Measurements from ENCODE around the gene TMEM39B.
"Not testable (repeated sequence)": the region's sequence is repeated elsewhere in the genome, so short reads cannot be mapped to it uniquely, and the experiment has no call there.

Gene TMEM39B

GRCh38 chr1:32142446-32143301 lies 69.9 kb downstream of the TMEM39B start:
- Histone ChIP-seq H3K27ac (ENCODE audit: insufficient read depth in 1 of 2, low read depth in 1 of 2, low read length in 2 of 2, poor library complexity in 1 of 2, severe bottlenecking in 2 of 2) (peak overlapping the region in 1 of 2 experiments; percentile 43), H3K9me3 (ENCODE audit: control extremely low read depth in 1 of 5, control insufficient read depth in 4 of 5, insufficient read depth in 2 of 5, low read depth in 1 of 5, low read length in 4 of 5) (peaks cover 0 to 8% (median 0%) of the 10 kb centered on the region in 5 experiments), H3K36me3 (ENCODE audit: control insufficient read depth in 4 of 4, insufficient read depth in 4 of 4, low read length in 3 of 4) (peaks cover 0 to 8% (median 3%) of the 10 kb centered on the region in 4 experiments), H3K27me3 (replicated peaks in 2 of 5; ENCODE audit: control insufficient read depth in 4 of 5, insufficient read depth in 5 of 5, low read length in 4 of 5) (no peaks in the 10 kb centered on the region), H3K4me3 (ENCODE audit: control insufficient read depth in 1 of 7, extremely low read depth in 1 of 7, insufficient read depth in 4 of 7, low read depth in 2 of 7, low read length in 6 of 7) (no peak overlapping the region), H3K4me1 (ENCODE audit: control extremely low read depth in 1 of 4, control insufficient read depth in 4 of 4, insufficient read depth in 4 of 4, low read length in 3 of 4) (peaks cover 4 to 14% (median 7%) of the 10 kb centered on the region in 4 experiments)
- ChIA-PET CTCF (interaction anchor here (0.9 to 1.6 kb wide), 4 partner anchors 11 to 34 kb away, joined by 3 to 5 read pairs (median 4); partner anchors contain the start of gene KPNA6), POLR2A (no interaction called here)
- peak; percentile 13 to 56 (median 31) for DNase-seq
- 95% methylated on average over 2 of the region's 6 CpGs for WGBS (ENCODE audit: insufficient coverage)

- 100% methylated on average over 1 of the region's 4 CpGs for WGBS (ENCODE audit: insufficient coverage)
- POLR2A ChIA-PET: not testable (repeated sequence)
These were observed 70.6 kb downstream of the TMEM39B start for GRCh38 chr1:32143302-32143695.

GRCh38 chr1:32144033-32144432 lies 71.3 kb downstream of the TMEM39B start:
- Histone ChIP-seq H3K27ac (ENCODE audit: insufficient read depth in 1 of 2, low read depth in 1 of 2, low read length in 2 of 2, poor library complexity in 1 of 2, severe bottlenecking in 2 of 2) (no peak overlapping the region), H3K9me3 (ENCODE audit: control extremely low read depth in 1 of 5, control insufficient read depth in 4 of 5, insufficient read depth in 2 of 5, low read depth in 1 of 5, low read length in 4 of 5) (peaks cover 0 to 17% (median 4%) of the 10 kb centered on the region in 5 experiments), H3K4me3 (ENCODE audit: control insufficient read depth in 1 of 7, extremely low read depth in 1 of 7, insufficient read depth in 4 of 7, low read depth in 2 of 7, low read length in 6 of 7) (no peak overlapping the region), H3K27me3 (replicated peaks in 2 of 5; ENCODE audit: control insufficient read depth in 4 of 5, insufficient read depth in 5 of 5, low read length in 4 of 5) (no peaks in the 10 kb centered on the region), H3K4me1 (ENCODE audit: control extremely low read depth in 1 of 4, control insufficient read depth in 4 of 4, insufficient read depth in 4 of 4, low read length in 3 of 4) (peaks cover 2 to 7% (median 5%) of the 10 kb centered on the region in 4 experiments), H3K36me3 (ENCODE audit: control insufficient read depth in 4 of 4, insufficient read depth in 4 of 4, low read length in 3 of 4) (peaks cover 0 to 13% (median 6%) of the 10 kb centered on the region in 4 experiments)
- POLR2A ChIA-PET: no interaction called here
- DNase-seq: no peak
- WGBS (ENCODE audit: insufficient coverage): no CpG with 5 or more reads among the region's 3 CpGs
- CTCF ChIA-PET: no interaction called here

More at GRCh38 chr1:32143302-32143695, 70.6 kb downstream of the TMEM39B start:
- peaks cover 0 to 14% (median 0%) of the 10 kb centered on the region in 5 experiments for H3K9me3 ChIP-seq (ENCODE audit: control extremely low read depth in 1 of 5, control insufficient read depth in 4 of 5, insufficient read depth in 2 of 5, low read depth in 1 of 5, low read length in 4 of 5)
- DNase-seq; H3K27ac ChIP-seq (ENCODE audit: insufficient read depth in 1 of 2, low read depth in 1 of 2, low read length in 2 of 2, poor library complexity in 1 of 2, severe bottlenecking in 2 of 2); H3K36me3 ChIP-seq (ENCODE audit: control insufficient read depth in 4 of 4, insufficient read depth in 4 of 4, low read length in 3 of 4); H3K27me3 ChIP-seq (replicated peaks in 2 of 5; ENCODE audit: control insufficient read depth in 4 of 5, insufficient read depth in 5 of 5, low read length in 4 of 5); H3K4me3 ChIP-seq (ENCODE audit: control insufficient read depth in 1 of 7, extremely low read depth in 1 of 7, insufficient read depth in 4 of 7, low read depth in 2 of 7, low read length in 6 of 7): not testable (repeated sequence)
- CTCF ChIA-PET: interaction anchor here (0.9 to 1.6 kb wide), 2 partner anchors 10 to 16 kb away, joined by 3 to 5 read pairs; no protein-coding TSS in a partner anchor
- H3K4me1 ChIP-seq (ENCODE audit: control extremely low read depth in 1 of 4, control insufficient read depth in 4 of 4, insufficient read depth in 4 of 4, low read length in 3 of 4): peaks cover 4 to 14% (median 7%) of the 10 kb centered on the region in 4 experiments

GRCh38 chr1:32147799-32148198 lies 75.1 kb downstream of the TMEM39B start:
- CTCF ChIA-PET: interaction anchor here (2.2 kb wide), 1 partner anchor 13 kb away, joined by 5 read pairs; no protein-coding TSS in a partner anchor
- POLR2A ChIA-PET: not testable (repeated sequence)

GRCh38 chr1:32150847-32151246 lies 78.1 kb downstream of the TMEM39B start:
- Histone ChIP-seq H3K4me3 (ENCODE audit: control insufficient read depth in 1 of 7, extremely low read depth in 1 of 7, insufficient read depth in 4 of 7, low read depth in 2 of 7, low read length in 6 of 7) (no peak overlapping the region), H3K27me3 (replicated peaks in 2 of 5; ENCODE audit: control insufficient read depth in 4 of 5, insufficient read depth in 5 of 5, low read length in 4 of 5) (no peaks in the 10 kb centered on the region), H3K9me3 (ENCODE audit: control extremely low read depth in 1 of 5, control insufficient read depth in 4 of 5, insufficient read depth in 2 of 5, low read depth in 1 of 5, low read length in 4 of 5) (peaks cover 0 to 20% (median 5%) of the 10 kb centered on the region in 5 experiments), H3K4me1 (ENCODE audit: control extremely low read depth in 1 of 4, control insufficient read depth in 4 of 4, insufficient read depth in 4 of 4, low read length in 3 of 4) (no peaks in the 10 kb centered on the region), H3K27ac (ENCODE audit: insufficient read depth in 1 of 2, low read depth in 1 of 2, low read length in 2 of 2, poor library complexity in 1 of 2, severe bottlenecking in 2 of 2) (no peak overlapping the region), H3K36me3 (ENCODE audit: control insufficient read depth in 4 of 4, insufficient read depth in 4 of 4, low read length in 3 of 4) (peaks cover 2 to 19% (median 12%) of the 10 kb centered on the region in 4 experiments)
- WGBS (ENCODE audit: insufficient coverage): 95% methylated on average over 7 of the region's 9 CpGs
- no peak for DNase-seq
- POLR2A ChIA-PET: interaction anchor here (0.7 kb wide), 1 partner anchor 17 kb away, joined by 3 read pairs; no protein-coding TSS in a partner anchor
- CTCF ChIA-PET: interaction anchor here (0.5 to 1.2 kb wide), 2 partner anchors 12 to 41 kb away, joined by 3 to 4 read pairs; no protein-coding TSS in a partner anchor

More at GRCh38 chr1:32147799-32148198, 75.1 kb downstream of the TMEM39B start:
- H3K9me3 ChIP-seq (ENCODE audit: control extremely low read depth in 1 of 5, control insufficient read depth in 4 of 5, insufficient read depth in 2 of 5, low read depth in 1 of 5, low read length in 4 of 5): peaks cover 0 to 20% (median 5%) of the 10 kb centered on the region in 5 experiments
- not testable (repeated sequence) for DNase-seq; H3K4me3 ChIP-seq (ENCODE audit: control insufficient read depth in 1 of 7, extremely low read depth in 1 of 7, insufficient read depth in 4 of 7, low read depth in 2 of 7, low read length in 6 of 7); H3K27ac ChIP-seq (ENCODE audit: insufficient read depth in 1 of 2, low read depth in 1 of 2, low read length in 2 of 2, poor library complexity in 1 of 2, severe bottlenecking in 2 of 2); H3K27me3 ChIP-seq (replicated peaks in 2 of 5; ENCODE audit: control insufficient read depth in 4 of 5, insufficient read depth in 5 of 5, low read length in 4 of 5); H3K4me1 ChIP-seq (ENCODE audit: control extremely low read depth in 1 of 4, control insufficient read depth in 4 of 4, insufficient read depth in 4 of 4, low read length in 3 of 4)
- WGBS (ENCODE audit: insufficient coverage): 97% methylated on average over 4 of the region's 5 CpGs
- peaks cover 0 to 13% (median 6%) of the 10 kb centered on the region in 4 experiments for H3K36me3 ChIP-seq (ENCODE audit: control insufficient read depth in 4 of 4, insufficient read depth in 4 of 4, low read length in 3 of 4)

- H3K4me1 ChIP-seq (ENCODE audit: control extremely low read depth in 1 of 4, control insufficient read depth in 4 of 4, insufficient read depth in 4 of 4, low read length in 3 of 4): no peaks in the 10 kb centered on the region
- no peaks in the 10 kb centered on the region for H3K27me3 ChIP-seq (replicated peaks in 2 of 5; ENCODE audit: control insufficient read depth in 4 of 5, insufficient read depth in 5 of 5, low read length in 4 of 5)
- ChIA-PET POLR2A (interaction anchor here (0.7 kb wide), 1 partner anchor 17 kb away, joined by 3 read pairs; no protein-coding TSS in a partner anchor), CTCF (interaction anchor here (0.5 kb wide), 1 partner anchor 41 kb away, joined by 4 read pairs; no protein-coding TSS in a partner anchor)
- WGBS (ENCODE audit: insufficient coverage): 100% methylated on average over 3 of the region's 5 CpGs
- no peak for DNase-seq
- no peak overlapping the region for H3K4me3 ChIP-seq (ENCODE audit: control insufficient read depth in 1 of 7, extremely low read depth in 1 of 7, insufficient read depth in 4 of 7, low read depth in 2 of 7, low read length in 6 of 7)
- peaks cover 0 to 20% (median 5%) of the 10 kb centered on the region in 5 experiments for H3K9me3 ChIP-seq (ENCODE audit: control extremely low read depth in 1 of 5, control insufficient read depth in 4 of 5, insufficient read depth in 2 of 5, low read depth in 1 of 5, low read length in 4 of 5)
- peaks cover 7 to 24% (median 16%) of the 10 kb centered on the region in 4 experiments for H3K36me3 ChIP-seq (ENCODE audit: control insufficient read depth in 4 of 4, insufficient read depth in 4 of 4, low read length in 3 of 4)
- no peak overlapping the region for H3K27ac ChIP-seq (ENCODE audit: insufficient read depth in 1 of 2, low read depth in 1 of 2, low read length in 2 of 2, poor library complexity in 1 of 2, severe bottlenecking in 2 of 2)
These were observed 78.6 kb downstream of the TMEM39B start for GRCh38 chr1:32151319-32151787.

Measured in common myeloid progenitor, CD34-positive (primary cell).